ENCODE results near the gene PRDM12. TPM values are rescaled to one million over a fixed set of nuclear protein-coding genes. Genes with fewer than 3 reads are reported as not detected.

The PRDM12 gene
- total RNA-seq, 1 experiment from 2014 or later = not detected

- peaks cover 23 to 24% of the 10 kb centered on the region in 2 experiments for H3K4me1 Mint-ChIP-seq
Measured at GRCh38 chr9:130713286-130713960, 49.0 kb downstream of the PRDM12 start.

More at GRCh38 chr9:130713286-130713960, 49.0 kb downstream of the PRDM12 start:
- Mint-ChIP-seq H3K9me3 (no peaks in the 10 kb centered on the region), H3K27me3 (ENCODE audit: low read depth) (no peaks in the 10 kb centered on the region), H3K4me3 (peak overlapping the region; percentile 90 to 96), H3K36me3 (ENCODE audit: insufficient read depth in 1 of 3, low read depth in 3 of 3) (peaks cover 0 to 3% (median 0%) of the 10 kb centered on the region in 3 experiments; a peak in 1 of 7 replicates), H3K27ac (peak overlapping the region in 2 of 3 experiments; percentile 69 to 85; a peak in 4 of 7 replicates)
- no peak overlapping the region for H3K27ac ChIP-seq (ENCODE audit: insufficient read length, low read depth, low read length)
- H2AK5ac ChIP-seq (ENCODE audit: insufficient read length, low read length) = no peak overlapping the region
- H3K23me2 ChIP-seq (ENCODE audit: insufficient read length, low read depth, low read length, poor library complexity, severe bottlenecking) = peaks cover 5% of the 10 kb centered on the region
- no peak overlapping the region for H3K14ac ChIP-seq (ENCODE audit: insufficient read depth, low read length)
- no peaks in the 10 kb centered on the region for H3K9me3 ChIP-seq (ENCODE audit: control insufficient read depth, low read depth, low read length)
- no peak overlapping the region for H2BK5ac ChIP-seq (ENCODE audit: insufficient read length, low read length)
- H3K4me1 ChIP-seq (ENCODE audit: insufficient read depth, low read length) = peaks cover 7% of the 10 kb centered on the region; the same call in 1 of the 2 replicates
- no peak overlapping the region for H3K56ac ChIP-seq (ENCODE audit: insufficient read length, low read depth, low read length)
- no peak overlapping the region for H3K4ac ChIP-seq (ENCODE audit: low read depth, low read length)
- H4K8ac ChIP-seq (replicated peaks; ENCODE audit: insufficient read length, low read depth, low read length) = no peak overlapping the region
- no peak overlapping the region for H2AFZ ChIP-seq (ENCODE audit: low read length)
- H2BK120ac ChIP-seq (ENCODE audit: low read depth, low read length, poor library complexity, severe bottlenecking) = no peak overlapping the region
- H2BK20ac ChIP-seq (ENCODE audit: low read depth, low read length, poor library complexity, severe bottlenecking) = no peak overlapping the region
- H4K5ac ChIP-seq (ENCODE audit: insufficient read length, low read depth, low read length) = no peak overlapping the region
- no peak overlapping the region for H3T11ph ChIP-seq (ENCODE audit: low read length)
- no CpG with 5 or more reads among the region's 37 CpGs for WGBS (ENCODE audit: extremely low coverage, insufficient read length, low lambda C conversion rate)
- no peak overlapping the region for H2BK15ac ChIP-seq (ENCODE audit: low read depth, low read length)
- H3K79me2 ChIP-seq (ENCODE audit: insufficient read depth, low read length) = peaks cover 5% of the 10 kb centered on the region; the same call in 1 of the 2 replicates
- H3K23ac ChIP-seq (ENCODE audit: insufficient read length, low read depth, low read length) = no peak overlapping the region
- peak overlapping the region; percentile 77 for H3K9ac ChIP-seq (ENCODE audit: extremely low read depth, insufficient read length, low read length)
- no peak overlapping the region for H4K91ac ChIP-seq (ENCODE audit: insufficient read length, low read depth, low read length)
- H2BK12ac ChIP-seq (ENCODE audit: insufficient read length, low read depth, low read length) = no peak overlapping the region
- TF ChIP-seq, protein P1, sequence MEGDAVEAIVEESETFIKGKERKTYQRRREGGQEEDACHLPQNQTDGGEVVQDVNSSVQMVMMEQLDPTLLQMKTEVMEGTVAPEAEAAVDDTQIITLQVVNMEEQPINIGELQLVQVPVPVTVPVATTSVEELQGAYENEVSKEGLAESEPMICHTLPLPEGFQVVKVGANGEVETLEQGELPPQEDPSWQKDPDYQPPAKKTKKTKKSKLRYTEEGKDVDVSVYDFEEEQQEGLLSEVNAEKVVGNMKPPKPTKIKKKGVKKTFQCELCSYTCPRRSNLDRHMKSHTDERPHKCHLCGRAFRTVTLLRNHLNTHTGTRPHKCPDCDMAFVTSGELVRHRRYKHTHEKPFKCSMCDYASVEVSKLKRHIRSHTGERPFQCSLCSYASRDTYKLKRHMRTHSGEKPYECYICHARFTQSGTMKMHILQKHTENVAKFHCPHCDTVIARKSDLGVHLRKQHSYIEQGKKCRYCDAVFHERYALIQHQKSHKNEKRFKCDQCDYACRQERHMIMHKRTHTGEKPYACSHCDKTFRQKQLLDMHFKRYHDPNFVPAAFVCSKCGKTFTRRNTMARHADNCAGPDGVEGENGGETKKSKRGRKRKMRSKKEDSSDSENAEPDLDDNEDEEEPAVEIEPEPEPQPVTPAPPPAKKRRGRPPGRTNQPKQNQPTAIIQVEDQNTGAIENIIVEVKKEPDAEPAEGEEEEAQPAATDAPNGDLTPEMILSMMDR (conservative IDR thresholded peaks at IDR 0.05) = no peak
- H3K18ac ChIP-seq (ENCODE audit: insufficient read length, low read depth, low read length) = no peak overlapping the region
- peak; percentile 31 for DNase-seq
- H4K20me1 ChIP-seq (ENCODE audit: control insufficient read depth, insufficient read depth, insufficient read length) = no peaks in the 10 kb centered on the region
- H3K4me2 ChIP-seq (ENCODE audit: insufficient read depth, insufficient read length, low read length) = peak overlapping the region; percentile 89
- H3K27me3 ChIP-seq (ENCODE audit: insufficient read depth, low read length) = no peaks in the 10 kb centered on the region
- H3K79me1 ChIP-seq (ENCODE audit: insufficient read depth, low read depth, low read length, poor library complexity, severe bottlenecking) = peaks cover 3% of the 10 kb centered on the region
